Loucy (cell line): Measurements from ENCODE around the gene CD96.

Experiments used
- EZH2phosphoT487 ChIP-seq: fragments of 200-600 bp; IDR thresholded peaks from 2 replicates; pipeline ENCODE4 v1.6.1; 2018; ENCODE audit warnings: antibody characterized with exemption, mild to moderate bottlenecking, moderate library complexity, borderline replicate concordance
- TF ChIP-seq, protein P1 (sequence below): fragments of 200-600 bp; sonication (generic); conservative IDR thresholded peaks from 2 replicates; pipeline ENCODE4 v1.5.1; 2014; ENCODE audit warnings: mild to moderate bottlenecking, antibody characterized with exemption, low read length

DNA sequence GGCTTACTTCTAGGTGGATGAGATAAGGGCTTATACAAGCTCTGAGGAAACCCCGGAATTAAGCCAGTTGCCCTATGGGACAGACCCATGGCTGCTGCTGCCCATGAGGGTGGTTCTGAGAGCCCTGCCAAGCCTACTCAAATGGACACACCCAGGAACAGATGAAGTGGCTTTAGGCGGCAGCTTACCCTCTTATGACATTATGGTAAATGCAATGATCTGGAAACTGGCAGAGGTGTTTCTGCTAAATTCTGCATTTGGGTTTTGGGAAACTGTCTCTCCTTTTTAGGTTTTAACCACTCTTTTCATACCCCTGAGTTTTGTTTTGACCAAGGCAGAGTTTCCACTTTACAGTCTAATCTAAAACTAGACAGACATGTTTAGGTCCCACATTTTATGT, 62.1 kb downstream of the CD96 start:
- TF ChIP-seq, protein P1, sequence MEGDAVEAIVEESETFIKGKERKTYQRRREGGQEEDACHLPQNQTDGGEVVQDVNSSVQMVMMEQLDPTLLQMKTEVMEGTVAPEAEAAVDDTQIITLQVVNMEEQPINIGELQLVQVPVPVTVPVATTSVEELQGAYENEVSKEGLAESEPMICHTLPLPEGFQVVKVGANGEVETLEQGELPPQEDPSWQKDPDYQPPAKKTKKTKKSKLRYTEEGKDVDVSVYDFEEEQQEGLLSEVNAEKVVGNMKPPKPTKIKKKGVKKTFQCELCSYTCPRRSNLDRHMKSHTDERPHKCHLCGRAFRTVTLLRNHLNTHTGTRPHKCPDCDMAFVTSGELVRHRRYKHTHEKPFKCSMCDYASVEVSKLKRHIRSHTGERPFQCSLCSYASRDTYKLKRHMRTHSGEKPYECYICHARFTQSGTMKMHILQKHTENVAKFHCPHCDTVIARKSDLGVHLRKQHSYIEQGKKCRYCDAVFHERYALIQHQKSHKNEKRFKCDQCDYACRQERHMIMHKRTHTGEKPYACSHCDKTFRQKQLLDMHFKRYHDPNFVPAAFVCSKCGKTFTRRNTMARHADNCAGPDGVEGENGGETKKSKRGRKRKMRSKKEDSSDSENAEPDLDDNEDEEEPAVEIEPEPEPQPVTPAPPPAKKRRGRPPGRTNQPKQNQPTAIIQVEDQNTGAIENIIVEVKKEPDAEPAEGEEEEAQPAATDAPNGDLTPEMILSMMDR, result no peak
- no peak for TF ChIP-seq EZH2phosphoT487
